WTC11 (cell line): ENCODE measurements around the gene CD2. TPM values are rescaled to one million over a fixed set of nuclear protein-coding genes. Genes with fewer than 3 reads are reported as not detected.

ENCODE experiments used
- ATAC-seq: fragments of 200-7000 bp; cut with Tn5 transposase; 2 replicates; pipeline ENCODE4 v1.10.0; 2021; ENCODE audit warnings: mild to moderate bottlenecking, moderate library complexity
- CTCF ChIA-PET: fragments of 300-600 bp; sonication (Branson Sonifier 250); formaldehyde crosslinking; loops from one replicate; lab custom pipeline; 2021; ENCODE audit warnings: antibody characterized with exemption; lab: Charles Lee
- POLR2A ChIA-PET: fragments of 350-600 bp; sonication (Branson Sonifier 250); formaldehyde crosslinking; loops from one replicate; lab custom pipeline; 2021; ENCODE audit warnings: antibody characterized with exemption; lab: Charles Lee
- DNase-seq: peaks from one replicate; pipeline ENCODE4 v3.0.0; 2021; ENCODE audit warnings: low spot score
- H3K27ac Mint-ChIP-seq: 2 replicates; pipeline ENCODE4 v1.8.0; 2021; ENCODE audit warnings: mixed read lengths
- H3K27me3 Mint-ChIP-seq: 2 replicates; pipeline ENCODE4 v1.8.0; 2021; ENCODE audit warnings: low read depth, mild to moderate bottlenecking, moderate library complexity, mixed read lengths
- H3K36me3 Mint-ChIP-seq: 2 replicates; pipeline ENCODE4 v1.8.0; 2021; ENCODE audit warnings: mixed read lengths
- H3K4me1 Mint-ChIP-seq: 2 replicates; pipeline ENCODE4 v1.8.0; 2022; ENCODE audit warnings: mixed read lengths
- H3K4me3 Mint-ChIP-seq: 2 replicates; pipeline ENCODE4 v1.8.0; 2021; ENCODE audit warnings: mild to moderate bottlenecking, moderate library complexity, mixed read lengths
- H3K9me3 Mint-ChIP-seq: 2 replicates; pipeline ENCODE4 v1.8.0; 2021; ENCODE audit warnings: mixed read lengths
- FOXJ3 ChIP-seq: sonication (generic); formaldehyde crosslinking; IDR thresholded peaks from 2 replicates; pipeline ENCODE4 v1.9.0; 2021; ENCODE audit warnings: missing genetic modification reagents, mild to moderate bottlenecking, borderline replicate concordance
- GABPB1 ChIP-seq: sonication (generic); formaldehyde crosslinking; IDR thresholded peaks from 2 replicates; pipeline ENCODE4 v1.8.1; 2023; ENCODE audit warnings: mild to moderate bottlenecking, missing genetic modification reagents
- GRHL2 ChIP-seq: fragments of 250-450 bp; sonication (Bioruptor Pico); IDR thresholded peaks from 2 replicates; pipeline ENCODE4 v1.8.0; 2022; ENCODE audit warnings: mild to moderate bottlenecking, moderate library complexity; ENCODE audit not compliant: insufficient replicate concordance, severe bottlenecking
- IRF2 ChIP-seq: sonication (generic); formaldehyde crosslinking; IDR thresholded peaks from 2 replicates; pipeline ENCODE4 v1.8.0; 2022; ENCODE audit warnings: low read depth, missing genetic modification reagents, borderline replicate concordance
- OVOL2 ChIP-seq: fragments of 250-450 bp; sonication (Bioruptor Pico); IDR thresholded peaks from 2 replicates; pipeline ENCODE4 v1.9.0; 2021; ENCODE audit warnings: mild to moderate bottlenecking, borderline replicate concordance
- SMAD4 ChIP-seq: sonication (generic); formaldehyde crosslinking; IDR thresholded peaks from 2 replicates; pipeline ENCODE4 v1.8.0; 2022; ENCODE audit warnings: mild to moderate bottlenecking, missing genetic modification reagents
- TP53 ChIP-seq: sonication (generic); formaldehyde crosslinking; IDR thresholded peaks from 2 replicates; pipeline ENCODE4 v1.8.1; 2023; ENCODE audit warnings: mild to moderate bottlenecking, missing genetic modification reagents
- ZNF121 ChIP-seq: sonication (generic); formaldehyde crosslinking; IDR thresholded peaks from 2 replicates; pipeline ENCODE4 v1.8.0; 2023; ENCODE audit warnings: missing genetic modification reagents
- total RNA-seq: library from RNA; stranded (reverse); gene quantifications from 3 replicates; pipeline ENCODE4 v1.2.3, GENCODE V29; 2021
- TF ChIP-seq, protein P1 (sequence below): fragments of 200-600 bp; IDR thresholded peaks from 2 replicates; pipeline ENCODE4 v1.8.0; 2022; ENCODE audit warnings: antibody characterized with exemption
- TF ChIP-seq, protein P2 (sequence below): sonication (generic); formaldehyde crosslinking; IDR thresholded peaks from 2 replicates; pipeline ENCODE4 v1.8.1; 2022; ENCODE audit warnings: low read depth, mild to moderate bottlenecking, moderate library complexity, missing genetic modification reagents, borderline replicate concordance
- TF ChIP-seq, protein P3 (sequence below): sonication (generic); formaldehyde crosslinking; IDR thresholded peaks from 2 replicates; pipeline ENCODE4 v1.8.0; 2022; ENCODE audit warnings: missing genetic modification reagents
- TF ChIP-seq, protein P4 (sequence below): sonication (generic); formaldehyde crosslinking; IDR thresholded peaks from 2 replicates; pipeline ENCODE4 v1.8.1; 2023; ENCODE audit warnings: mild to moderate bottlenecking, missing genetic modification reagents, borderline replicate concordance
- TF ChIP-seq, protein P5 (sequence below): sonication (generic); formaldehyde crosslinking; IDR thresholded peaks from 2 replicates; pipeline ENCODE4 v1.8.0; 2023; ENCODE audit warnings: mild to moderate bottlenecking, missing genetic modification reagents

CD2 gene
- total RNA-seq, 1 experiment from 2014 or later = 0.13 TPM

DNA sequence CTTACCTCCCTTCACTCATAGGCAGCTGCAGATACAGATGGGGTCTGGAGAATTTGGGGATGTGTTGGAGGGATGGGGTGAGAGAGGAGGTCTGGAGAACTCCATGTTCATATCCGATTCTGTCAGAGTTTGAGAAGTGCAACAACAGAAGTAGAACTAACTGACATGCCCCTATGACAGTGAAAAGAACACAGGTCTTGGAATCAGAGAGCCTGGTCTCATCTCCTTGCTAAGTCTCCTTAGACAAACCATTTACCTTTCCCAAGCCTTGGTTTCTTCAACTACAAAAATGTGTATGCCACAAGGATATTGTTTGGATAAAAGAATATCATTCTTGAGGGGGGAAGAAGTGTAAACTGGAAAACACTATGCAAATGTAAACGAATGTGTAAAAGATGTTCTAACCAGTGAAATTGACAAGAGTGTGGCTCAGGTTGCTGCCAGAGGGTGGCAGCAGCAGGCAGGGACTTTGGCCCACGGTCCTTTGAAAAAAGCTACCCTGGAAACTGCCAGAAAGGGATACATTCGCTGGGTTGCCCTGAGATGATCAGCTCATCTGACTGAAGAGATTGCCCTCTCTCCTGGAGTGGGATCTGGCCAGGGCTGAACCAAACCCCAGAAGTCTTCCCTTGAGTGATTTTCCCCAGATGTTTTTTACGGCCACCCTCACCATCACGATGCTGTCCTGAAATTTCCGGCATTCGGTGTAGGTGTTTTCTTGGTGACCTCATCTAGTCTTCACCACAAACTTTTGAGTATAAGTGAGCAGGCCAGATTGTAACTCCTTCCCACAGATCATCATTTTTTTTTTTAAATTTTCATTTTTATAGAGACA, 17.0 kb upstream of the CD2 start:
- Mint-ChIP-seq H3K27me3 (peaks cover 3% of the 10 kb centered on the region; the same call in 1 of the 2 replicates), H3K4me3 (no peak overlapping the region), H3K36me3 (peaks cover 8% of the 10 kb centered on the region), H3K9me3 (peaks cover 28% of the 10 kb centered on the region), H3K27ac (no peak overlapping the region), H3K4me1 (no peaks in the 10 kb centered on the region)
- TF ChIP-seq FOXJ3 (CRISPR knock-in tag) = no peak
- TF ChIP-seq, protein P1, sequence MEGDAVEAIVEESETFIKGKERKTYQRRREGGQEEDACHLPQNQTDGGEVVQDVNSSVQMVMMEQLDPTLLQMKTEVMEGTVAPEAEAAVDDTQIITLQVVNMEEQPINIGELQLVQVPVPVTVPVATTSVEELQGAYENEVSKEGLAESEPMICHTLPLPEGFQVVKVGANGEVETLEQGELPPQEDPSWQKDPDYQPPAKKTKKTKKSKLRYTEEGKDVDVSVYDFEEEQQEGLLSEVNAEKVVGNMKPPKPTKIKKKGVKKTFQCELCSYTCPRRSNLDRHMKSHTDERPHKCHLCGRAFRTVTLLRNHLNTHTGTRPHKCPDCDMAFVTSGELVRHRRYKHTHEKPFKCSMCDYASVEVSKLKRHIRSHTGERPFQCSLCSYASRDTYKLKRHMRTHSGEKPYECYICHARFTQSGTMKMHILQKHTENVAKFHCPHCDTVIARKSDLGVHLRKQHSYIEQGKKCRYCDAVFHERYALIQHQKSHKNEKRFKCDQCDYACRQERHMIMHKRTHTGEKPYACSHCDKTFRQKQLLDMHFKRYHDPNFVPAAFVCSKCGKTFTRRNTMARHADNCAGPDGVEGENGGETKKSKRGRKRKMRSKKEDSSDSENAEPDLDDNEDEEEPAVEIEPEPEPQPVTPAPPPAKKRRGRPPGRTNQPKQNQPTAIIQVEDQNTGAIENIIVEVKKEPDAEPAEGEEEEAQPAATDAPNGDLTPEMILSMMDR = peak; percentile 58; the same call in 1 of the 2 replicates
- ATAC-seq (peak; percentile 89), DNase-seq (peak; percentile 67)
- ChIA-PET CTCF (interaction anchor here (0.6 to 2.6 kb wide), 43 partner anchors 9 to 323 kb away, joined by 3 to 39 read pairs (median 4); partner anchors contain the start of genes CD2 and TTF2), POLR2A (interaction anchor here (0.6 to 1.4 kb wide), 2 partner anchors 27 to 323 kb away, joined by 3 to 8 read pairs; partner anchors contain the start of gene TTF2)

DNA sequence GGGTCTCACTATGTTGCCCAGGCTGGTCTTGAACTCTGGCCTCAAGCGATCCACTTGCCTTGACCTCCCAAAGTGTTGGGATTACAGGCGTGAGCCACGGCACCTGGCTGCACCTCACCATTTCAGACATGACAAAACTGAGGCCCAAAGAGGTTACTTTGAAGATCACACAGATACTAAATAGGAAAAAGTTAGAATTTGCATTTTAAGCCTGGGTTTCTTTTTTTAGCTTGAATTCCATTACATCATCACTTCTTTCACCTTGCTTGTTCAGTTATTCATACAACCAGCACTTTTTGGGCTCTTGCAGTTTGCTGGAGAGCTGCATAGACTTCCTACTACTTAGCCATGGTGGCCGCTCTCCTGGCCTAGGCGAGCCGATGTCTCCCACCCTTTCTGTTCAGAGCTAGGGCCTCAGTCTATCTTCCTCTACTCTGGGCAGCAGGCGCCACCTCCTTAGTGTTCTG, 16.3 kb upstream of the CD2 start:
- TF ChIP-seq ZNF121 = 0 out of 2 replicates have a peak, but pooled peaks have one; percentile 35
- no peak for TF ChIP-seq GABPB1 (CRISPR knock-in tag)
- ChIA-PET CTCF (interaction anchor here (0.6 to 2.6 kb wide), 45 partner anchors 9 to 322 kb away, joined by 3 to 39 read pairs (median 4); partner anchors contain the start of genes CD2 and TTF2), POLR2A (interaction anchor here (0.6 to 1.4 kb wide), 2 partner anchors 26 to 322 kb away, joined by 3 to 8 read pairs; partner anchors contain the start of gene TTF2)
- Mint-ChIP-seq H3K36me3 (peaks cover 14% of the 10 kb centered on the region), H3K27ac (no peak overlapping the region), H3K27me3 (peaks cover 3% of the 10 kb centered on the region; the same call in 1 of the 2 replicates), H3K9me3 (peaks cover 27% of the 10 kb centered on the region), H3K4me3 (no peak overlapping the region), H3K4me1 (no peaks in the 10 kb centered on the region)
- ATAC-seq = no peak
- no peak for DNase-seq

DNA sequence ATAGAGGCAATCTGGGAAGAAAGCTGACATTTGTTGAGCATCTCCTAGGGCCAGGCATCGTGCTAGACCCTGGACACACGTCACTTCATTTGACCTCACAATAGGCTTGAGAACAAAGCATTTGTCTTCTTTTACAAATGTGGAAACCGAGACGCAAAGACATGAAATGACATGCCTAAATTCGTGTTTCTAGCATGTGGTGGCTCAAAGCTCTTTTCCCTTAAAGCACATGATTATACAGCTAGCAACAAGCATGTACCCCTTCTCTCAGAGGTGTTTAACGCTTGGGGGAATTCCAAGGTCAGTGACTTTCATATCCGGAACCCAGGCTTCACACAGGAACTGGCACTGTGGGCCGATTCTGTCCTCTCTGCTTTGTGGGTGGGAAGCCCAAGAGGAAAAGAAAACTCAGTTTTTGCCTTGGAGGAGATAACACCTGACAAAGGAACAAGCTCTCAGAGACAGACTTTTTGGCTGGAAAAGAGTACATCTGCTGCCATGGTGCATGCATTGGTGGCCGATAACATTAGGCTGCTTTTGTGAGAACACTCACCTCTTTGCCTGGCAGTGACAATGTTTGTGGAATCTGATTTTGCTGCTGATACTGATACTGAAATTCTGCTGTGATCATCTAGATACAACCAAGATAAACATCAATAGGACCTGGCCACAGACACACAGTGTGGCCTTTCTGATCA, 15.4 kb upstream of the CD2 start:
- ATAC-seq (no peak), DNase-seq (no peak)
- Mint-ChIP-seq H3K36me3 (peaks cover 24% of the 10 kb centered on the region), H3K27me3 (peaks cover 10% of the 10 kb centered on the region), H3K9me3 (peaks cover 33% of the 10 kb centered on the region), H3K4me1 (no peaks in the 10 kb centered on the region), H3K4me3 (no peak overlapping the region), H3K27ac (0 out of 2 replicates have a peak overlapping the region, but pooled peaks have one; percentile 41)
- ChIA-PET POLR2A (no interaction called here), CTCF (interaction anchor here (0.7 to 2.6 kb wide), 9 partner anchors 12 to 145 kb away, joined by 3 to 39 read pairs (median 6); partner anchors contain the start of gene CD2)
- TF ChIP-seq OVOL2 (CRISPR knock-in tag) (no peak), TP53 (CRISPR knock-in tag) (no peak), IRF2 (no peak), SMAD4 (CRISPR knock-in tag) (no peak), GRHL2 (CRISPR knock-in tag) (no peak)
- TF ChIP-seq, protein P2, sequence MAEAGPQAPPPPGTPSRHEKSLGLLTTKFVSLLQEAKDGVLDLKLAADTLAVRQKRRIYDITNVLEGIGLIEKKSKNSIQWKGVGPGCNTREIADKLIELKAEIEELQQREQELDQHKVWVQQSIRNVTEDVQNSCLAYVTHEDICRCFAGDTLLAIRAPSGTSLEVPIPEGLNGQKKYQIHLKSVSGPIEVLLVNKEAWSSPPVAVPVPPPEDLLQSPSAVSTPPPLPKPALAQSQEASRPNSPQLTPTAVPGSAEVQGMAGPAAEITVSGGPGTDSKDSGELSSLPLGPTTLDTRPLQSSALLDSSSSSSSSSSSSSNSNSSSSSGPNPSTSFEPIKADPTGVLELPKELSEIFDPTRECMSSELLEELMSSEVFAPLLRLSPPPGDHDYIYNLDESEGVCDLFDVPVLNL (CRISPR knock-in tag) = no peak
- TF ChIP-seq, protein P3, sequence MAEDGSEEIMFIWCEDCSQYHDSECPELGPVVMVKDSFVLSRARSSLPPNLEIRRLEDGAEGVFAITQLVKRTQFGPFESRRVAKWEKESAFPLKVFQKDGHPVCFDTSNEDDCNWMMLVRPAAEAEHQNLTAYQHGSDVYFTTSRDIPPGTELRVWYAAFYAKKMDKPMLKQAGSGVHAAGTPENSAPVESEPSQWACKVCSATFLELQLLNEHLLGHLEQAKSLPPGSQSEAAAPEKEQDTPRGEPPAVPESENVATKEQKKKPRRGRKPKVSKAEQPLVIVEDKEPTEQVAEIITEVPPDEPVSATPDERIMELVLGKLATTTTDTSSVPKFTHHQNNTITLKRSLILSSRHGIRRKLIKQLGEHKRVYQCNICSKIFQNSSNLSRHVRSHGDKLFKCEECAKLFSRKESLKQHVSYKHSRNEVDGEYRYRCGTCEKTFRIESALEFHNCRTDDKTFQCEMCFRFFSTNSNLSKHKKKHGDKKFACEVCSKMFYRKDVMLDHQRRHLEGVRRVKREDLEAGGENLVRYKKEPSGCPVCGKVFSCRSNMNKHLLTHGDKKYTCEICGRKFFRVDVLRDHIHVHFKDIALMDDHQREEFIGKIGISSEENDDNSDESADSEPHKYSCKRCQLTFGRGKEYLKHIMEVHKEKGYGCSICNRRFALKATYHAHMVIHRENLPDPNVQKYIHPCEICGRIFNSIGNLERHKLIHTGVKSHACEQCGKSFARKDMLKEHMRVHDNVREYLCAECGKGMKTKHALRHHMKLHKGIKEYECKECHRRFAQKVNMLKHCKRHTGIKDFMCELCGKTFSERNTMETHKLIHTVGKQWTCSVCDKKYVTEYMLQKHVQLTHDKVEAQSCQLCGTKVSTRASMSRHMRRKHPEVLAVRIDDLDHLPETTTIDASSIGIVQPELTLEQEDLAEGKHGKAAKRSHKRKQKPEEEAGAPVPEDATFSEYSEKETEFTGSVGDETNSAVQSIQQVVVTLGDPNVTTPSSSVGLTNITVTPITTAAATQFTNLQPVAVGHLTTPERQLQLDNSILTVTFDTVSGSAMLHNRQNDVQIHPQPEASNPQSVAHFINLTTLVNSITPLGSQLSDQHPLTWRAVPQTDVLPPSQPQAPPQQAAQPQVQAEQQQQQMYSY (CRISPR knock-in tag) = no peak
- TF ChIP-seq, protein P4, sequence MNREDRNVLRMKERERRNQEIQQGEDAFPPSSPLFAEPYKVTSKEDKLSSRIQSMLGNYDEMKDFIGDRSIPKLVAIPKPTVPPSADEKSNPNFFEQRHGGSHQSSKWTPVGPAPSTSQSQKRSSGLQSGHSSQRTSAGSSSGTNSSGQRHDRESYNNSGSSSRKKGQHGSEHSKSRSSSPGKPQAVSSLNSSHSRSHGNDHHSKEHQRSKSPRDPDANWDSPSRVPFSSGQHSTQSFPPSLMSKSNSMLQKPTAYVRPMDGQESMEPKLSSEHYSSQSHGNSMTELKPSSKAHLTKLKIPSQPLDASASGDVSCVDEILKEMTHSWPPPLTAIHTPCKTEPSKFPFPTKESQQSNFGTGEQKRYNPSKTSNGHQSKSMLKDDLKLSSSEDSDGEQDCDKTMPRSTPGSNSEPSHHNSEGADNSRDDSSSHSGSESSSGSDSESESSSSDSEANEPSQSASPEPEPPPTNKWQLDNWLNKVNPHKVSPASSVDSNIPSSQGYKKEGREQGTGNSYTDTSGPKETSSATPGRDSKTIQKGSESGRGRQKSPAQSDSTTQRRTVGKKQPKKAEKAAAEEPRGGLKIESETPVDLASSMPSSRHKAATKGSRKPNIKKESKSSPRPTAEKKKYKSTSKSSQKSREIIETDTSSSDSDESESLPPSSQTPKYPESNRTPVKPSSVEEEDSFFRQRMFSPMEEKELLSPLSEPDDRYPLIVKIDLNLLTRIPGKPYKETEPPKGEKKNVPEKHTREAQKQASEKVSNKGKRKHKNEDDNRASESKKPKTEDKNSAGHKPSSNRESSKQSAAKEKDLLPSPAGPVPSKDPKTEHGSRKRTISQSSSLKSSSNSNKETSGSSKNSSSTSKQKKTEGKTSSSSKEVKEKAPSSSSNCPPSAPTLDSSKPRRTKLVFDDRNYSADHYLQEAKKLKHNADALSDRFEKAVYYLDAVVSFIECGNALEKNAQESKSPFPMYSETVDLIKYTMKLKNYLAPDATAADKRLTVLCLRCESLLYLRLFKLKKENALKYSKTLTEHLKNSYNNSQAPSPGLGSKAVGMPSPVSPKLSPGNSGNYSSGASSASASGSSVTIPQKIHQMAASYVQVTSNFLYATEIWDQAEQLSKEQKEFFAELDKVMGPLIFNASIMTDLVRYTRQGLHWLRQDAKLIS (CRISPR knock-in tag) = no peak
- TF ChIP-seq, protein P5, sequence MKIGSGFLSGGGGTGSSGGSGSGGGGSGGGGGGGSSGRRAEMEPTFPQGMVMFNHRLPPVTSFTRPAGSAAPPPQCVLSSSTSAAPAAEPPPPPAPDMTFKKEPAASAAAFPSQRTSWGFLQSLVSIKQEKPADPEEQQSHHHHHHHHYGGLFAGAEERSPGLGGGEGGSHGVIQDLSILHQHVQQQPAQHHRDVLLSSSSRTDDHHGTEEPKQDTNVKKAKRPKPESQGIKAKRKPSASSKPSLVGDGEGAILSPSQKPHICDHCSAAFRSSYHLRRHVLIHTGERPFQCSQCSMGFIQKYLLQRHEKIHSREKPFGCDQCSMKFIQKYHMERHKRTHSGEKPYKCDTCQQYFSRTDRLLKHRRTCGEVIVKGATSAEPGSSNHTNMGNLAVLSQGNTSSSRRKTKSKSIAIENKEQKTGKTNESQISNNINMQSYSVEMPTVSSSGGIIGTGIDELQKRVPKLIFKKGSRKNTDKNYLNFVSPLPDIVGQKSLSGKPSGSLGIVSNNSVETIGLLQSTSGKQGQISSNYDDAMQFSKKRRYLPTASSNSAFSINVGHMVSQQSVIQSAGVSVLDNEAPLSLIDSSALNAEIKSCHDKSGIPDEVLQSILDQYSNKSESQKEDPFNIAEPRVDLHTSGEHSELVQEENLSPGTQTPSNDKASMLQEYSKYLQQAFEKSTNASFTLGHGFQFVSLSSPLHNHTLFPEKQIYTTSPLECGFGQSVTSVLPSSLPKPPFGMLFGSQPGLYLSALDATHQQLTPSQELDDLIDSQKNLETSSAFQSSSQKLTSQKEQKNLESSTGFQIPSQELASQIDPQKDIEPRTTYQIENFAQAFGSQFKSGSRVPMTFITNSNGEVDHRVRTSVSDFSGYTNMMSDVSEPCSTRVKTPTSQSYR (CRISPR knock-in tag) = no peak
